Stomach smooth muscle (tissue), 2 donors: ENCODE measurements around the gene CMTM5.
"Not testable (repeated sequence)": the region's sequence is repeated elsewhere in the genome, so short reads cannot be mapped to it uniquely, and the experiment has no call there.

Source experiments
- H3K27ac ChIP-seq: one replicate; pipeline ENCODE4 v1.7.0; 2013; ENCODE audit warnings: mild to moderate bottlenecking, low read length, inconsistent platforms
- H3K27me3 ChIP-seq, 2 donors: one replicate each; pipeline ENCODE4 v1.7.0; 2013; ENCODE audit warnings: low read length in 2 of 2; ENCODE audit not compliant: insufficient read depth in 2 of 2, control insufficient read depth in 1 of 2
- H3K36me3 ChIP-seq, 2 donors: one replicate each; pipeline ENCODE4 v1.7.0; 2013; ENCODE audit warnings: low read length in 2 of 2; ENCODE audit not compliant: control insufficient read depth in 2 of 2, insufficient read depth in 2 of 2
- H3K4me1 ChIP-seq: one replicate; pipeline ENCODE4 v1.7.0; 2013; ENCODE audit warnings: low read length; ENCODE audit not compliant: control insufficient read depth, insufficient read depth
- H3K4me3 ChIP-seq, 2 donors: one replicate each; pipeline ENCODE4 v1.7.0; 2013; ENCODE audit warnings: low read length in 2 of 2
- H3K9ac ChIP-seq, 2 donors: one replicate each; pipeline ENCODE4 v1.7.0; 2013; ENCODE audit warnings: low read length in 2 of 2, mild to moderate bottlenecking in 1 of 2
- H3K9me3 ChIP-seq, 2 donors: one replicate each; pipeline ENCODE4 v1.7.0; 2013; ENCODE audit warnings: low read length in 2 of 2; ENCODE audit not compliant: control insufficient read depth in 2 of 2
- donor health status: healthy.
- donor health status: Pancreatic carcinoma.

Gene CMTM5

DNA sequence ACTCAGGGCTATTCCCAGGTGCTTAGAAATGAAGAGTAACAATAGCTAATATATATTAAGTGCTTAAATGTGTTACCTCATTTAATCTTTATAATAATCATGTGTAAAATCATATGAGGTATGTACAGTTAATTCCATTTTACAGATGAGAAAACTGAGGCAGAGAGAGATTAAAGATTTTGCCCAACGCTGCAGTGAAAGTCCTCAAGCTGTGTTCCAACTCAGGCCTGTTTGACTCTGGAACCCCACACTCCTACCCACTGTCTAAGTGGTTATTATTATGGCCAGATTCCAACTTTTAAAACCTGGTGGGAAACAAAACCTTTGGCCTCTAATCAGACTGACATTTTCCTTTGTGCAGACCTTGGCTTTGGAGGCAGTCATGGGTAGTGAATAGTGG is 10.2 kb downstream of the CMTM5 start:
- no peaks in the 10 kb centered on the region for H3K36me3 ChIP-seq
- H3K4me1 ChIP-seq: no peaks in the 10 kb centered on the region
- no peak overlapping the region for H3K4me3 ChIP-seq

DNA sequence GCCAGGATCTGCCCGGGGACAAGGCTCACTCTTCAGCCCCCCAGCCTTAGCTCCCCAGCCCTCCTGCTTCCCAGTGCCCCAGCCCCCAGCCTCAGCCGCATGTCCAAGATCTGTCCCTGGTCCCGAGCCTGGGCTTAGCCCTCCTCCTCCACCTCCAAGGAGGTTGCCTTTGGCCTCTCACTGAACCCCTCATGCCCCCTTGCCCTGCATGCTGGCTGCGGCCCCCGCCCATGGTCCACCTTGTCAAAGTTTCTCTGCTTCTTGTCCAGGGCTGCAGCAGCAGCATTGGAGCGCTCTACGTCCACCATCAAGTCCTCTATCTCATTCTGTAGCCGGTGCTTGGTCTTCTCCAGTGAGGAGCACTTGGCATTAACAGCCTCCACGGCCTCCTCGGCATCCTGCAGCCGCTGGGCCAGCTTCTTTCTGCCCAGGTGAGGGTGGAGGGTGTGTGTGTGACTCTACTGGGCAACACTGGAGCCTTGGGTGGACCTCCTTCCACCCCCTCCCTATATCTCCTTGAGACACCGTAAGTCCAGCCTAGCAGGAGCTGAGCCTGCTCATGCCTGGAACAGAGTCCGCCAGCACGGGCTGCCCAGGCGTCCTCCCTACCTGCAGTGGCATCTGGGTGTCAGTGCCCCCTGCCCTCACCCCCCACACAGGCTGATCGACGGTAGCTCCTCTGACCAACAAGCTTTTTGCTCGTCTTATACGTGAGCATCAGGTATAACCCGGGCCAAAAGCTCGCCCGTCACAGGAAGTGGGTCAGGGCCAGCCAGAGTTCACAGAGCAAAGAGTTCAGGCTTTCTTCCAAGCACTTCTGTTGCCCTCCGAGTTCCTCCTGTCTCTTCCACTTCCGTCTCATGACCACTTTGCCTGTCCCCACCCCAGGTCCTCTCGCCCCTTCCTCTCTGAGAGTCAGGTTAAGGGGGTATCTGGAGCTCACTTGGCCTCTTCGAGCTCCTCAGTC is 11.4 kb downstream of the CMTM5 start:
- Histone ChIP-seq H3K4me1 (no peaks in the 10 kb centered on the region), H3K9me3 (no peaks in the 10 kb centered on the region), H3K36me3 (no peaks in the 10 kb centered on the region), H3K4me3 (no peak overlapping the region), H3K27ac (no peak overlapping the region), H3K27me3 (no peaks in the 10 kb centered on the region), H3K9ac (no peak overlapping the region)

More for the DNA sequence above, 10.2 kb downstream of the CMTM5 start:
- no peak overlapping the region for H3K27ac ChIP-seq
- H3K9me3 ChIP-seq: no peaks in the 10 kb centered on the region
- H3K27me3 ChIP-seq: no peaks in the 10 kb centered on the region
- H3K9ac ChIP-seq: no peak overlapping the region

DNA sequence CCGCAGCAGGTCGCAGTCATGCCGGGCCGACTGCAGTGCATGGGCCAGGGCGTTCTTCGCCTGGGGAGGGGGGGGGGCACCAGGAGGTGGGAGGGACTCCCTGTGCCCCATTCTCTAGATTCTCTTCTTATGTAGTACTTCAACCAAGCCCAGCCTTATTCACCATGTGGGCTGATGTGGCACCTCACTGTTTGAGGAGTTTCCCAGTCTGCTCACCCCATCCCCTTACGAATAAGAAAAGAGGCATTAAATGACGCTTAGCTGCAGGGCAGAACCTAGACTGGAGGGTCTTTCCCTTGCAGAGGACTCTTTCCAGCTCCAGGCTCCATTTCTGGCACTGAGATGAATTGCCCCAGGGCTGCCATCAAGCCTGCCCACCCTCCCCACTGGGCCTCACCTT is 12.2 kb downstream of the CMTM5 start:
- Histone ChIP-seq H3K27ac (no peak overlapping the region), H3K36me3 (no peaks in the 10 kb centered on the region)

DNA sequence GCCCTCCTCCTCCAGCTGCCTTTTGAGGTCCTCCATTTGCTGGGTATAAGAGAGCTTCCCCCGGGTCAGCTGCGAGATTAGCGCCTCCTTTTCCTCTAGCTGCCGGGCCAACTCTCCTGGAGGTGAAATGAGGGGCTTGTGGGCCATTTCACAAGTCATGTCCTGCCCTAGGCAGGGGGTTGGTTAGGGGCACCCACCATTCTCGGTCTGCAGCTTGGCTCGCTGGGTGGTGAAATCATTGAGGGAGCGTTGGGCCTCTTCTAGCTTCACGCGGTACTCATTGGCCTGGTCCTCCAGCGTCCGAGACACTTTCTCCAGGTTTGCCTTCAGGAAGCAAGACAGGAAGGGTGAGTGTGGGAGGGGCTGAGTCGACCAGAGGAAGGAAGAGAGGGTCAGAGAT is 12.6 kb downstream of the CMTM5 start:
- no peak overlapping the region for H3K9ac ChIP-seq
- no peaks in the 10 kb centered on the region for H3K36me3 ChIP-seq
- H3K4me1 ChIP-seq: no peaks in the 10 kb centered on the region
- no peak overlapping the region for H3K4me3 ChIP-seq
- H3K27ac ChIP-seq: no peak overlapping the region
- H3K27me3 ChIP-seq: no peaks in the 10 kb centered on the region
- no peaks in the 10 kb centered on the region for H3K9me3 ChIP-seq

More for the DNA sequence above, 12.2 kb downstream of the CMTM5 start:
- no peaks in the 10 kb centered on the region for H3K27me3 ChIP-seq
- H3K4me3 ChIP-seq: no peak overlapping the region
- no peak overlapping the region for H3K9ac ChIP-seq
- H3K4me1 ChIP-seq: no peaks in the 10 kb centered on the region
- H3K9me3 ChIP-seq: no peaks in the 10 kb centered on the region

DNA sequence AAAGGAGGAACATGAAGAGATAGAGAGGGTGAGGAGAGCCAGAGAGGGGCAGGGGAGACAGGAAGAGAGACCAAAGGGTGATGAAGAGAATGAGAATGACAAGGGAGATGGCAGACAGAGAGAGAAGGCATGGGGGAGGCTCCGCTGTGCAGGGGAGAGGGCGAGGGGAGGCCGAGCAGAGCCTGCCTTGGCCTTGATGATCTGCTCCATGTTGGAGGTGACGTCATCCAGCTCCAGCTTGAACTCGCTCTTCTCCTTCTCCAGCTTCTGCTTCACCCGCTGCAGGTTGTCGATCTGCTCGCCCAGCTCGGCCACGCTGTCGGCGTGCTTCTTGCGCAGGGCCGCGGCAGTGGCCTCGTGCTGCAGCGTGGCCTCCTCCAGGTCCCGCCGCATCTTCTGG is 13.0 kb downstream of the CMTM5 start:
- not testable (repeated sequence) for H3K27ac ChIP-seq, H3K4me3 ChIP-seq, H3K27me3 ChIP-seq, H3K9me3 ChIP-seq, H3K4me1 ChIP-seq, H3K36me3 ChIP-seq, H3K9ac ChIP-seq

DNA sequence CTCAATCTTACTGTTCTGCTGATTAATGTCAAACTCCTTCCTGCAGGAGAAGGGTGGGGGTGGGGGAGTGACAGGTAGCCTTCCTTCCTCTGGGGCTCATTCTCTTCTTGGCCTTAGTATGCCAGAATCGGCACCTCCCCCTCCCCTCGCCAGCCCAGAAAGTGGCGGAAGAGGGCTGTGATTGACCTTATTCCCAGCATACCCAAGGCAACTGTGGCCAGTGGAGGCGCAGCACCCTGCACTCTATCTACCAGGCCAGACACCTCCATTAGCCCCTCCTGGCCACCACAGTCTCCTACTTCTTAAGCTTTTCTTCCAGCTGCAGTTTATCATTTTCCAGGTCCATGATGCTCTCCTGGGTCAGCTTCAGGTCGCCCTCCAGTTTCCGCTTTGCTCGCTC is 15.8 kb downstream of the CMTM5 start:
- Histone ChIP-seq H3K36me3 (no peaks in the 10 kb centered on the region), H3K9me3 (no peaks in the 10 kb centered on the region), H3K27me3 (no peaks in the 10 kb centered on the region), H3K4me1 (no peaks in the 10 kb centered on the region), H3K4me3 (no peak overlapping the region), H3K27ac (no peak overlapping the region), H3K9ac (no peak overlapping the region)

DNA sequence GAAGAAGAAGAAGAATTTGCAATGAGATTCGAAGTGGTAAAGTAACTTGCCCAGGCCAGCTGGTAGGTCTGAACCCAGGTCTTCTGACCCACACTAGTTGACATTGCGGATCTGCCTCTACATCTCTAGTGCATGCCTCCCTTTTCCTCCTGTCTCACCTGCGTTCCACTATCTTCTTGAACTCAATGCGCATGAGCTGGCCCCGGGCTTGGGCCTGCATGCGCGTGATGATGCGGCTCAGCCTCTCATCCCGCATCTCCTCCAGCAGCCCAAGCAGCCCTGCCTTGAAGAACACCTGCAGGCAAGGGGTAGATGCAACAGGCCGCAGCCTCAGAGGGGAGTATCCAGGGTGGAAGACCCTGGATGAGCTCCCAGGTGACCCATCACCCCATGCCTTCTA is 19.3 kb downstream of the CMTM5 start:
- Histone ChIP-seq H3K9me3 (no peaks in the 10 kb centered on the region), H3K9ac (no peak overlapping the region), H3K36me3 (no peaks in the 10 kb centered on the region), H3K27me3 (no peaks in the 10 kb centered on the region), H3K27ac (no peak overlapping the region), H3K4me3 (no peak overlapping the region), H3K4me1 (no peaks in the 10 kb centered on the region)

DNA sequence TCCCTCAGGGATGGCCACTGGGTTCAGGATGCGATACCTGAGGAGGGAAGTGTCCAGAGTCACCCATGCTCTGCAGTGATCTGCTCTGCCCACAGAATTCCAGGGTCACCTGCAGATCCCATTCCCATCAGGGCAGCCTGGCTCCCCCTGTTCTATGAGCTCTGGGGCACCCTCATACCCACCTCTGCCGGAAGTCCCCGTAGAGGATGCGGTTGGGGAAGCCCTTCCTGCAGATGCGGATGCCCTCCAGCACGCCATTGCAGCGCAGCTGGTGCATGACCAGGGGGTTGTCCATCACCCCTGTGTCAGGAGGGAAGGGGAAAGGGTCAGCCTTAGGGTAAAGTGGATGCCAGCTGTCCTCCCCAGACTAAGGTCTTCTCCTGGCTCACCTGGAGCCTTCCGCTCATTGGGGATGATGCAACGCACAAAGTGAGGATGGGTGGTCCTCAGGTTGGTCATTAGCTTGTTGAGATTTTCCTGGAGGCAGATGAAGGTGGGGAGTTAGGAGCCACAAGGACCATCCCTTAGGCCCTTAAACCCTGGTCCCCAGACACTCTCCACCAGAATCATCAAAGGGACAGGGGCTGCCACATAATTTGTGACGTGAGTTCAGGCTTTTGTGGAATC is 20.0 kb downstream of the CMTM5 start:
- Histone ChIP-seq H3K9ac (no peak overlapping the region), H3K27me3 (no peaks in the 10 kb centered on the region), H3K27ac (no peak overlapping the region), H3K9me3 (no peaks in the 10 kb centered on the region), H3K4me3 (no peak overlapping the region), H3K4me1 (no peaks in the 10 kb centered on the region), H3K36me3 (no peaks in the 10 kb centered on the region)

DNA sequence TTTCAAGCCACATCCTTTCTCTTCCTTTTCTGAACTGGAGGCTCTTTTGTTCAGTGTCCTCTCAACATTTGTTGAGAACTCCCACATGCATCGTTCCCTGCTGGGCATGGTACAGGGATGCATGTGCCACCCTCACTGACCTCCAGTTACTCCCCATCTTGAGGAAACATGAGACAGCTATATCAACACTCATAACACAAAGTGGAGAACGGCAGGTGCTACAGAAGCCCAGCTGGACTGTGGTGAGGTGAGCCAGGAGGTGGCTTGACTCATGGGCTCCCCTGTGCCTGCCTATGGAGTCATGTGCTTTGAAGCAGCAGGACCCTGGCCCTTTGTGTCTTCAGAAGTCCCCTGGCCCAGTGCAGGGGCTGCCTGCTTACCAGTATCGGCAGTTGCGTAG is 21.5 kb downstream of the CMTM5 start:
- H3K27me3 ChIP-seq: peaks cover 0 to 2% of the 10 kb centered on the region in 2 donors
- H3K9me3 ChIP-seq: no peaks in the 10 kb centered on the region
- H3K36me3 ChIP-seq: no peaks in the 10 kb centered on the region
- H3K4me1 ChIP-seq: no peaks in the 10 kb centered on the region
- no peak overlapping the region for H3K27ac ChIP-seq
- no peak overlapping the region for H3K4me3 ChIP-seq
- H3K9ac ChIP-seq: no peak overlapping the region

DNA sequence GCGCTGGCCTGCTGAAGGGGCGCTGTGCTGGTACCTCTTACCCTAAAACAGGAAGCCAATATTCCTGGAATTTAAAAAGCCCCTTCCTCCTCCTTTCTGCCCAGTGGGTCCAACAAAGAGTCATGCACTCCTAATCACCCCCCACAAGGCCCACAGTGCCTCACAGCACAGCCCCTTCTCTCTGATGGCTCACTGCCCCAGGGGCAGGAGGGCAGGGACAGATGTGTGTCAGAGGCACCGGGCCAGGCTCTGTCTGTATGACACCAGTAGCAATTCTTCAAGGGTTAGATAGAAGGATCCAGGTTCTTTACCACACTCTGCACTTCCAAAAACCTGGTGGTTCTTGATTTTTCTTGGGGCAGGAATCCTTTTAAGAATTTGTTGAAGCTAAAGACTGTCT is 22.3 kb downstream of the CMTM5 start:
- Histone ChIP-seq H3K9ac (no peak overlapping the region), H3K36me3 (no peaks in the 10 kb centered on the region), H3K4me3 (no peak overlapping the region), H3K27ac (no peak overlapping the region), H3K9me3 (no peaks in the 10 kb centered on the region), H3K4me1 (no peaks in the 10 kb centered on the region), H3K27me3 (peaks cover 0 to 2% of the 10 kb centered on the region in 2 donors)

DNA sequence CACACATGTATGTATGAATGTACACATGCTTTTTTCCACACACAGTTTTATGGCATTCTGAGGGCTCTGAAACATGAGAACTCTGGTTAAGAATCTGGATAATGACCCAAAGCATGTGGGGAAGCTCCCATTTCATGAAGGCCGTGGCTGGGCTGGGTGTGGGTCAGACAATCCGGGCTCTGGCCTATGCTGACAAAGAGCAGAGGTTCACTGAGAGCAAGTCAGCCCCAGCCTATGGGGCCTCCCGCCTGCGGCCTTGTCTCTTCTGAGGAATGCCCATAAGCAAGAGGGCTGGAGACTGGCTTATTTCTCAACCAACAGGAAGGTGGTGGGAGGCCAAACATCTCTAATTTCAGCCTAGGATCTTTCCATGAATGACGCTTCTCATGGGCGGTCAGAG is 22.7 kb downstream of the CMTM5 start:
- Histone ChIP-seq H3K9me3 (no peaks in the 10 kb centered on the region), H3K36me3 (no peaks in the 10 kb centered on the region), H3K4me3 (no peak overlapping the region), H3K27me3 (peaks cover 0 to 2% of the 10 kb centered on the region in 2 donors), H3K4me1 (no peaks in the 10 kb centered on the region), H3K27ac (no peak overlapping the region), H3K9ac (no peak overlapping the region)
